Measurements from ENCODE around the gene KCTD1. TPM values are rescaled to one million over a fixed set of nuclear protein-coding genes. Genes with fewer than 3 reads are reported as not detected.
A peak's percentile ranks its signal among the peaks of the same experiment; 100 is the strongest.

The KCTD1 gene
- total RNA-seq, 3 donors from 2014 or later: 8.5 to 14.7 (median 12.8) TPM

DNA sequence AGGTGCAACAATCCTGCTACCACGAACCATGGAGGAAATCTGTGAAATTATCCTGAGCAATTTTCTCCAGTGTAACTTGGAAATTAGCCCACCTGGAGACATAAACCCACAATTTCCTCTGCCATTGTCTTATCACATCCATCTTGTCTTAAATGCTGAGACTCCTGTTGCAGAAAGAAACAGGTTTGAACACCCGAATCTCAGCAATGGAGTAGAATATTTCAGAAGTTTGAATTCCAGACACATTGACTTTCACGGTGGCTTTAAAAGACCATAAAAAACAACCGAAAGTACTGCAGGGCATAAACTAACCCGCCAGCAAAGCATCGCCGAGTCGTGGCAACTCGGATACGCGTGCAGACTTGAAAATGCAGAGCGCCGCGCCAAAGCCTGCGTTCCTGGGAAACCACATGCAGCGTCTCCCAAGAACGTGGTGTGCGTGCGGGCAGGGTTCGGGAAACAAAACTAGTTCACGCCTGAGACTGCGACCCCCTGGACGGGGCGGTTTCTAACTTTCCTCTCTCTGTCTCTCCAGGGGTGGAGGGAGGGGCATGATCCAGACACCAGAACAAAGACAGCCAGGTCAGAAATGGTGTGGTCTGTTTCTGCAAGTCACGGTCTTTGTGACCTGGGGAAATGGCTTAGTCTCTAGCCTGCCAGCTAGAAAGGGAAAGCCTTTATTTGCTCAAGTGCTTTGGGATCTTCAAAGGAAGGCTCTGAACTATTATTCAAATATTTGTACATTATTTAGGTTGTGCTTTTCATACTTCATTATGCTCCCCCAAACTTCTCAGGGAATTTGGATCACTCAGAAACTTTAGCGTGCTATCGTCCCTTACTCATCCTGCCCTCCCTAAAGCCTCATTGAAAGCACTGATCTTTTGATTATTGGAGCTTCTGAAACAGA, 26.9 kb upstream of the KCTD1 start:
- H3K4me3 ChIP-seq: no peak overlapping the region
- no peak for TF ChIP-seq CTCF (IDR thresholded peaks at IDR 0.05)
- intact Hi-C loops (cut with DNase I, micrococcal nuclease): no loop called here
- no peaks in the 10 kb centered on the region for H3K9me3 ChIP-seq
- H3K4me1 ChIP-seq (ENCODE audit: low read depth): peaks cover 12% of the 10 kb centered on the region
- no peaks in the 10 kb centered on the region for H3K36me3 ChIP-seq (ENCODE audit: low read depth)
- ATAC-seq (peak; percentile 51), DNase-seq (peak; percentile 42 to 50 (median 48))

DNA sequence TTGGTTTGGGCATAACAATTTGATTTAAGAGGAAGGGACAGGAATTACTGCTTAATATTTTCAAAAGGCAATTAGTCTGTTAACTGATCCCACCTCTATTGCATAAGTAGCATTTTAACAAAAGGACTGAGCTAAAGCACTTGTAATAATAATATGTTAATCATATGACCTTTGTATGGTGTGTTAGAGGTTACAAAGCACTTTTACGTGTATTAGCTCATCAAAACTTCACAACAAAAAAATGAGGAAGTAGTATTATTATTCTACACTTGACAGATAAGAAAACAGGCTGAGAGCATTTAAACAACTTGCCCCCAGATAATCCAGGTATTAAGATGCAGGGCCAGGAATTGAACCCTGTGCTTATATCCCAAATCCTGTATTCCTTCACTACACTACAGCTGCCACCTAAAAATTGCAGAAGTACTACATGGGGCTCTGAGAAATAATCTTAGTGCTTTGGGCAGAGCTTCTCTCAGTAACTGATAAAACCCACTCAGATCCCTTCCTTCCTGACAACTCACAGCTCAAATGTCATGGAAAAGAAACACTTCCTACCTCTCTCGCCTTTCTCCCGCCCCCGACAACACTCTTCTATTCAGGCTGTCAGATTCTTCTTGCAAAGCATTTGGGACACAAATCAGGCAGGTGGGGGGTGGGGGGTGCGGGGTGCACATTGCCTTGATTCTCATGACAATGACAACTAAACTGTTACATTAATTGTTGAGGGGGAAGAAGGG, 20.7 kb upstream of the KCTD1 start:
- H3K4me1 ChIP-seq (ENCODE audit: low read depth): no peaks in the 10 kb centered on the region
- intact Hi-C loops (cut with DNase I, micrococcal nuclease): no loop called here
- no peaks in the 10 kb centered on the region for H3K36me3 ChIP-seq (ENCODE audit: low read depth)
- no peak for TF ChIP-seq CTCF (IDR thresholded peaks at IDR 0.05)
- no peak overlapping the region for H3K4me3 ChIP-seq
- ATAC-seq (no peak), DNase-seq (no peak)
- no peaks in the 10 kb centered on the region for H3K9me3 ChIP-seq

DNA sequence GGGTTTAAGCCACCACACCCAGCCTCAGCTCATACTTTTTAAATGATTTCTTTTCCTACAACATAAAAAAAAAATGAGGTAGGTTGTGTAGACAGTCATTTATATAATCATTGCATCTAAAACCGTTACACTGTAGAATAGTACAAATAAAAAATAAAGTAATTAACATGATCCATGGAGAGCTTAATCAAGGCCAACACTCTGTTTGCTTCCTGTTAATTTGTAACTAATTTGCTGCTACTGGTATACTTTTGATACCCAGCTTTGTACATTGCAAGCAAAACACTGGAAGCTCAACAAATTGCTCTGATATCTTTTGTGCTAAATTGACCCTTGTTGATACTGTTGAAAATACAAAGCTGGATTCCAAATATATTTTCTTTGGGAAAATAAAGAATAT, 20.2 kb upstream of the KCTD1 start:
- intact Hi-C loops (cut with DNase I, micrococcal nuclease): no loop called here
- ATAC-seq (peak; percentile 66), DNase-seq (no peak)
- H3K36me3 ChIP-seq (ENCODE audit: low read depth): no peaks in the 10 kb centered on the region
- TF ChIP-seq CTCF (IDR thresholded peaks at IDR 0.05): no peak
- H3K9me3 ChIP-seq: no peaks in the 10 kb centered on the region
- no peak overlapping the region for H3K4me3 ChIP-seq
- no peaks in the 10 kb centered on the region for H3K4me1 ChIP-seq (ENCODE audit: low read depth)

GRCh38 chr18:26566874-26567555, 18.7 kb upstream of the KCTD1 start:
- TF ChIP-seq CTCF (IDR thresholded peaks at IDR 0.05): no peak
- Histone ChIP-seq H3K36me3 (ENCODE audit: low read depth) (no peaks in the 10 kb centered on the region), H3K4me1 (ENCODE audit: low read depth) (no peaks in the 10 kb centered on the region), H3K9me3 (no peaks in the 10 kb centered on the region), H3K4me3 (no peak overlapping the region)
- DNase-seq (no peak), ATAC-seq (no peak)
- intact Hi-C loops (cut with DNase I, micrococcal nuclease): no loop called here

GRCh38 chr18:26565514-26565913, 17.2 kb upstream of the KCTD1 start:
- TF ChIP-seq CTCF (IDR thresholded peaks at IDR 0.05): no peak
- DNase-seq (no peak), ATAC-seq (no peak)
- H3K9me3 ChIP-seq: no peaks in the 10 kb centered on the region
- intact Hi-C loops (cut with DNase I, micrococcal nuclease): no loop called here
- H3K4me1 ChIP-seq (ENCODE audit: low read depth): no peaks in the 10 kb centered on the region
- H3K4me3 ChIP-seq: no peak overlapping the region
- H3K36me3 ChIP-seq (ENCODE audit: low read depth): no peaks in the 10 kb centered on the region

Measured in mucosa of descending colon (tissue), 3 donors.